Muscle of leg (tissue), 16 donors: ENCODE data around the gene CDC14B. TPM values are rescaled to one million over a fixed set of nuclear protein-coding genes. Genes with fewer than 3 reads are reported as not detected.
"Not testable (repeated sequence)": the region's sequence is repeated elsewhere in the genome, so short reads cannot be mapped to it uniquely, and the experiment has no call there.

ENCODE experiments used
- DNase-seq: peaks from one replicate; pipeline ENCODE4 v3.0.0; 2013
- H3K27ac ChIP-seq: one replicate; pipeline ENCODE4 v1.5.1; 2013; ENCODE audit warnings: mild to moderate bottlenecking, low read length, control low read depth
- H3K27me3 ChIP-seq: one replicate; pipeline ENCODE4 v1.6.1; 2013; ENCODE audit warnings: low read length; ENCODE audit not compliant: control insufficient read depth, insufficient read depth
- H3K36me3 ChIP-seq: one replicate; pipeline ENCODE4 v1.6.1; 2013; ENCODE audit warnings: low read length; ENCODE audit not compliant: control insufficient read depth, insufficient read depth
- H3K4me1 ChIP-seq: one replicate; pipeline ENCODE4 v1.6.1; 2013; ENCODE audit warnings: low read length; ENCODE audit not compliant: control insufficient read depth, insufficient read depth
- H3K4me3 ChIP-seq: one replicate; pipeline ENCODE4 v1.5.1; 2013; ENCODE audit warnings: low read length, control low read depth
- H3K9me3 ChIP-seq: replicated peaks from 2 replicates; pipeline ENCODE4 v1.6.1; 2013; ENCODE audit warnings: low read depth, low read length; ENCODE audit not compliant: control insufficient read depth
- WGBS: methylation state at CpG from one replicate; pipeline ENCODE4 v1.1.5; 2013; ENCODE audit warnings: missing lambda C conversion rate; ENCODE audit not compliant: insufficient coverage; 5-methylcytosine and 5-hydroxymethylcytosine counted together
- long read RNA-seq, 11 donors: transcript quantifications; one replicate each; lab custom pipeline, GENCODE V29; 2026
- polyA plus RNA-seq, 8 donors: library from polyadenylated mRNA; unstranded; fragments of 120-200 nt; gene quantifications; one replicate each; pipeline versions ENCODE4 v1.2.1 to v1.2.3, GENCODE V29; 2013; ENCODE audit warnings: inconsistent platforms in 1 of 8, low replicate concordance in 1 of 8; ENCODE audit not compliant: insufficient read length in 8 of 8, insufficient read depth in 1 of 8
- total RNA-seq: library from RNA; stranded (reverse); fragments of 120-200 nt; gene quantifications from one replicate; pipeline ENCODE4 v1.2.4, GENCODE V29; 2013

Gene CDC14B
- total RNA-seq (16.0 TPM), polyA plus RNA-seq (10 to 100 TPM; 12.9 to 19.0 (median 14.6) TPM)
- long read RNA-seq, donor 1, result 0 reads
- long read RNA-seq, donor 2, result 0 reads
- long read RNA-seq, donor 3, full-length matches to known transcripts, result 1 of 1 reads
- long read RNA-seq, donor 3, partial matches to known transcripts, result 0 of 1 reads
- long read RNA-seq, donor 3, other reads (novel, unspliced or antisense), result 0 of 1 reads
- long read RNA-seq, donor 4, result 0 reads
- long read RNA-seq, donor 5, full-length matches to known transcripts, result 2 of 35 reads
- long read RNA-seq, donor 5, partial matches to known transcripts, result 22 of 35 reads
- long read RNA-seq, donor 5, other reads (novel, unspliced or antisense), result 11 of 35 reads
- long read RNA-seq, donor 6, partial matches to known transcripts, result 0 of 2 reads
- long read RNA-seq, donor 6, other reads (novel, unspliced or antisense), result 0 of 2 reads
- long read RNA-seq, donor 7, partial matches to known transcripts, result 0 of 2 reads
- long read RNA-seq, donor 7, other reads (novel, unspliced or antisense), result 0 of 2 reads
- long read RNA-seq, donor 8, result 0 reads
- long read RNA-seq, donor 9, partial matches to known transcripts, result 0 of 1 reads
- long read RNA-seq, donor 9, other reads (novel, unspliced or antisense), result 0 of 1 reads
- long read RNA-seq, donor 10, full-length matches to known transcripts, result 2 of 2 reads
- long read RNA-seq, donor 10, partial matches to known transcripts, result 0 of 2 reads
- long read RNA-seq, donor 10, other reads (novel, unspliced or antisense), result 0 of 2 reads
- long read RNA-seq, donor 11, partial matches to known transcripts, result 0 of 1 reads
- long read RNA-seq, donor 11, other reads (novel, unspliced or antisense), result 0 of 1 reads

GRCh38 chr9:96619491-96620180, at the start of gene CDC14B:
Gene CDC14B (minus strand): TSS chr9:96619843. CDS start chr9:96619378, 465 bp downstream.
- 0% methylated on average over 66 of the region's 66 CpGs for WGBS

GRCh38 chr9:96668868-96669534, 49.4 kb upstream of the CDC14B start:
- Histone ChIP-seq H3K36me3 (no peaks in the 10 kb centered on the region), H3K27ac (no peak overlapping the region), H3K27me3 (no peaks in the 10 kb centered on the region), H3K4me3 (no peak overlapping the region), H3K4me1 (no peaks in the 10 kb centered on the region), H3K9me3 (no peaks in the 10 kb centered on the region)
- 90% methylated on average over 9 of the region's 20 CpGs for WGBS
- DNase-seq, result no peak

More at GRCh38 chr9:96619491-96620180, at the start of gene CDC14B:
- DNase-seq, result peak; percentile 90
- peak within 1 kb of the TSS; percentile 67 for H3K4me3 ChIP-seq
- H3K36me3 ChIP-seq, result no peaks in the 10 kb centered on the region
- peaks cover 6% of the 10 kb centered on the region for H3K27me3 ChIP-seq
- H3K9me3 ChIP-seq, result no peaks in the 10 kb centered on the region
- peaks cover 6% of the 10 kb centered on the region for H3K4me1 ChIP-seq
- H3K27ac ChIP-seq, result peak within 1 kb of the TSS; percentile 92

- Histone ChIP-seq H3K4me3 (no peak overlapping the region), H3K27me3 (no peaks in the 10 kb centered on the region), H3K9me3 (no peaks in the 10 kb centered on the region), H3K27ac (no peak overlapping the region), H3K4me1 (no peaks in the 10 kb centered on the region), H3K36me3 (no peaks in the 10 kb centered on the region)
- no peak for DNase-seq
- WGBS, result 80% methylated on average over 1 of the region's 2 CpGs
Measured at GRCh38 chr9:96667363-96667728, 47.7 kb upstream of the CDC14B start.

- H3K27me3 ChIP-seq, H3K4me1 ChIP-seq, H3K36me3 ChIP-seq, H3K9me3 ChIP-seq, H3K4me3 ChIP-seq, H3K27ac ChIP-seq: not testable (repeated sequence)
- DNase-seq, result peak; percentile 68
- WGBS, result 84% methylated on average over 7 of the region's 15 CpGs
Measured at GRCh38 chr9:96666653-96667362, 47.2 kb upstream of the CDC14B start.

GRCh38 chr9:96665789-96666188, 46.1 kb upstream of the CDC14B start:
- no peak overlapping the region for H3K4me3 ChIP-seq
- H3K4me1 ChIP-seq, result no peaks in the 10 kb centered on the region
- H3K27ac ChIP-seq, result no peak overlapping the region
- no peak for DNase-seq
- 42% methylated on average over 2 of the region's 6 CpGs for WGBS
- no peaks in the 10 kb centered on the region for H3K36me3 ChIP-seq
- no peaks in the 10 kb centered on the region for H3K9me3 ChIP-seq
- no peaks in the 10 kb centered on the region for H3K27me3 ChIP-seq

GRCh38 chr9:96663506-96664120, 44.0 kb upstream of the CDC14B start:
- WGBS, result 75% methylated on average over 5 of the region's 20 CpGs
- H3K27ac ChIP-seq, result no peak overlapping the region
- no peak for DNase-seq
- no peaks in the 10 kb centered on the region for H3K4me1 ChIP-seq
- no peaks in the 10 kb centered on the region for H3K36me3 ChIP-seq
- no peaks in the 10 kb centered on the region for H3K27me3 ChIP-seq
- H3K9me3 ChIP-seq, result no peaks in the 10 kb centered on the region
- H3K4me3 ChIP-seq, result no peak overlapping the region

- H3K36me3 ChIP-seq, result no peaks in the 10 kb centered on the region
Measured at GRCh38 chr9:96661711-96662110, 42.1 kb upstream of the CDC14B start.

GRCh38 chr9:96660692-96661248, 41.1 kb upstream of the CDC14B start:
- DNase-seq, result no peak
- Histone ChIP-seq H3K36me3 (no peaks in the 10 kb centered on the region), H3K4me3 (no peak overlapping the region), H3K4me1 (peaks cover under 1% of the 10 kb centered on the region), H3K9me3 (no peaks in the 10 kb centered on the region), H3K27ac (no peak overlapping the region), H3K27me3 (no peaks in the 10 kb centered on the region)
- WGBS, result 93% methylated on average over 2 of the region's 7 CpGs

More at GRCh38 chr9:96661711-96662110, 42.1 kb upstream of the CDC14B start:
- Histone ChIP-seq H3K9me3 (no peaks in the 10 kb centered on the region), H3K27me3 (no peaks in the 10 kb centered on the region), H3K4me3 (no peak overlapping the region), H3K4me1 (no peaks in the 10 kb centered on the region), H3K27ac (no peak overlapping the region)
- no peak for DNase-seq
- 69% methylated on average over 4 of the region's 4 CpGs for WGBS
